ENCODE results near the gene MFSD12.
A peak's percentile ranks its signal among the peaks of the same experiment; 100 is the strongest.
"Not testable (repeated sequence)": the region's sequence is repeated elsewhere in the genome, so short reads cannot be mapped to it uniquely, and the experiment has no call there.

Gene MFSD12

DNA sequence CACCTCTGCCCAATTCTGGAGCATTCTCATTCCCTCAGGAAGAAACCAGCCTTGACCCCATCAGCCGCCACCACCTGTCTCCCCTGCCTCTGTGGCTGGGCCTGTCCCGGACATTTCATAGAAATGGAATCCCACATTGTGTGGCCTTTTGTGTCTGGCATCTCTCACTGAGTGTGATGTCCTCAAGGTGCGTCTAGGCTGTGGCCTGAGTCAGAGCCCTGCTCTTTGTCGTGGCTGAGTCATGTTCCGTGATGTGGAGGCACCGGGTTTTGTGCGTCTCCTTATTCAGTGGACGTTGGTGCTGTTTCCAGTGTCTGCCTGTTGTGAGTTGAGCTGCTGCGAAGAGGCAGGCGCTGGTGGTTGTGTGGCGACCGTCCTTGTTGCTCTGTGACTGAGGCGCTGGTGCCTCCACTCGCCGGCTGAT lies 47.8 kb downstream of the MFSD12 start:
- H3K9me3 ChIP-seq, result no peaks in the 10 kb centered on the region
- H3K4me3 ChIP-seq (ENCODE audit: low read depth, low read length), result no peak overlapping the region
- peaks cover 17% of the 10 kb centered on the region; the same call in 1 of the 2 replicates for H3K36me3 ChIP-seq
- TF ChIP-seq, protein P1, sequence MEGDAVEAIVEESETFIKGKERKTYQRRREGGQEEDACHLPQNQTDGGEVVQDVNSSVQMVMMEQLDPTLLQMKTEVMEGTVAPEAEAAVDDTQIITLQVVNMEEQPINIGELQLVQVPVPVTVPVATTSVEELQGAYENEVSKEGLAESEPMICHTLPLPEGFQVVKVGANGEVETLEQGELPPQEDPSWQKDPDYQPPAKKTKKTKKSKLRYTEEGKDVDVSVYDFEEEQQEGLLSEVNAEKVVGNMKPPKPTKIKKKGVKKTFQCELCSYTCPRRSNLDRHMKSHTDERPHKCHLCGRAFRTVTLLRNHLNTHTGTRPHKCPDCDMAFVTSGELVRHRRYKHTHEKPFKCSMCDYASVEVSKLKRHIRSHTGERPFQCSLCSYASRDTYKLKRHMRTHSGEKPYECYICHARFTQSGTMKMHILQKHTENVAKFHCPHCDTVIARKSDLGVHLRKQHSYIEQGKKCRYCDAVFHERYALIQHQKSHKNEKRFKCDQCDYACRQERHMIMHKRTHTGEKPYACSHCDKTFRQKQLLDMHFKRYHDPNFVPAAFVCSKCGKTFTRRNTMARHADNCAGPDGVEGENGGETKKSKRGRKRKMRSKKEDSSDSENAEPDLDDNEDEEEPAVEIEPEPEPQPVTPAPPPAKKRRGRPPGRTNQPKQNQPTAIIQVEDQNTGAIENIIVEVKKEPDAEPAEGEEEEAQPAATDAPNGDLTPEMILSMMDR (IDR thresholded peaks at IDR 0.05; ENCODE audit: low read depth, low read length), result no peak
- no peaks in the 10 kb centered on the region; the same call in none of the 2 replicates for H3K4me1 ChIP-seq
- no peak for DNase-seq
- H3K27me3 ChIP-seq, result no peaks in the 10 kb centered on the region

GRCh38 chr19:3508771-3509535 lies 48.4 kb downstream of the MFSD12 start:
- DNase-seq, result no peak
- no peak overlapping the region for H3K4me3 ChIP-seq (ENCODE audit: low read depth, low read length)
- peaks cover 17% of the 10 kb centered on the region; the same call in 1 of the 2 replicates for H3K36me3 ChIP-seq

DNA sequence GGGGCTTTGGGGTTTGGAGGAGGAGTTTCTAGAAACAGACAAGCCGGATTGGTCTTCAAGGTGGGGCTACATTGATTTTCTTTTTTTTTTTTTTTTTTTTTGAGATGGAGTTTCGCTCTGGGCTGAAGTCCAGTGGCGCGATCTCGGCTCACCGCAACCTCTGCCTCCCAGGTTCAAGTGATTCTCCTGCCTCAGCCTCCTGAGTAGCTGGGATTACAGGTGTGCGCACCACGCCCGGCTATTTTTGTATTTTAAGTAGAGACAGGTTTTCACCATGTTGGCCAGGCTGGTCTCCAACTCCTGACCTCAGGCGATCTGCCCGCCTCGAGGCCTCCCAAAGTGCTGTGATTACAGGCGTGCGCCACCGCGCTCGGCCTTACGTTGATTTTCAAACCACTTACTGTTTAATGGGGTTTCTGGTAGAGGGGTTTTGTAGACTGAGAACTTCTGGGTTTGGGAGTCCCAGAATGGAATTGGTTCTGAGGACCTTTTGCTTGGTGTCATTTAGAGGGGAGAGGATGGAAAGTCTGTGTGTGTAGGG lies 49.2 kb downstream of the MFSD12 start:
- H3K36me3 ChIP-seq, result peaks cover 17% of the 10 kb centered on the region; the same call in 1 of the 2 replicates
- DNase-seq; H3K4me1 ChIP-seq; H3K9me3 ChIP-seq; H3K27me3 ChIP-seq; H3K4me3 ChIP-seq (ENCODE audit: low read depth, low read length): not testable (repeated sequence)

More at GRCh38 chr19:3508771-3509535, 48.4 kb downstream of the MFSD12 start:
- TF ChIP-seq, protein P1 (IDR thresholded peaks at IDR 0.05; ENCODE audit: low read depth, low read length), result no peak
- Histone ChIP-seq H3K9me3 (no peaks in the 10 kb centered on the region), H3K4me1 (no peaks in the 10 kb centered on the region; the same call in none of the 2 replicates), H3K27me3 (no peaks in the 10 kb centered on the region)

GRCh38 chr19:3507371-3508120 lies 49.8 kb downstream of the MFSD12 start:
- TF ChIP-seq, protein P1 (IDR thresholded peaks at IDR 0.05; ENCODE audit: low read depth, low read length), result no peak
- Histone ChIP-seq H3K36me3 (peaks cover 17% of the 10 kb centered on the region; the same call in 1 of the 2 replicates), H3K27me3 (no peaks in the 10 kb centered on the region), H3K4me1 (no peaks in the 10 kb centered on the region; the same call in none of the 2 replicates), H3K9me3 (no peaks in the 10 kb centered on the region), H3K4me3 (ENCODE audit: low read depth, low read length) (peak overlapping the region; percentile 83)
- no peak for DNase-seq

- TF ChIP-seq, protein P1 (IDR thresholded peaks at IDR 0.05; ENCODE audit: low read depth, low read length), result no peak
- Histone ChIP-seq H3K27me3 (no peaks in the 10 kb centered on the region), H3K4me1 (no peaks in the 10 kb centered on the region; the same call in none of the 2 replicates), H3K36me3 (peaks cover 13% of the 10 kb centered on the region; the same call in 1 of the 2 replicates), H3K4me3 (ENCODE audit: low read depth, low read length) (peak overlapping the region; percentile 83), H3K9me3 (no peaks in the 10 kb centered on the region)
- no peak for DNase-seq
These were observed 50.7 kb downstream of the MFSD12 start for GRCh38 chr19:3506384-3507340.

All from BE2C (cell line).